H4 (cell line): ENCODE data around the gene PIGA. TPM values are rescaled to one million over a fixed set of nuclear protein-coding genes. Genes with fewer than 3 reads are reported as not detected.

Experiments
- total RNA-seq: library from RNA; depleted of rRNA; stranded (reverse); fragments of >200 nt; shearing (Covaris generic); gene quantifications from 2 replicates; pipeline ENCODE4 v1.2.3, GENCODE V29; 2014; rRNA removed

The PIGA gene
- total RNA-seq, 1 experiment from 2014 or later = 9.9 TPM

Other genes starting within 250 kb of the PIGA start
- 16.1 and 17.5 TPM in 2 replicates for gene ASB9, start 65.4 kb downstream of the PIGA start, total RNA-seq
- not detected in 2 replicates for gene ASB11, start 19.9 kb downstream of the PIGA start, total RNA-seq
- 0.23 and 0.86 TPM in 2 replicates for gene VEGFD, start 48.9 kb upstream of the PIGA start, total RNA-seq
- 117 and 126 TPM in 2 replicates for gene PIR, start 157.8 kb upstream of the PIGA start, total RNA-seq
- not detected in 2 replicates for gene BMX, start 165.3 kb upstream of the PIGA start, total RNA-seq